ACC112 (cell line): Measurements from ENCODE around the gene TMEM213.

ENCODE experiments used
- H2AFZ ChIP-seq: fragments of 200-600 bp; sonication (generic); one replicate; pipeline ENCODE4 v1.6.0; 2017; ENCODE audit warnings: antibody characterized with exemption, low read length; ENCODE audit not compliant: unreplicated experiment
- H3K27ac ChIP-seq: fragments of 200-600 bp; sonication (generic); 2 replicates; pipeline ENCODE4 v1.5.1; 2014; ENCODE audit warnings: low read depth, mild to moderate bottlenecking, antibody characterized with exemption, low read length, moderate library complexity
- H3K27me3 ChIP-seq: fragments of 200-600 bp; sonication (generic); 2 replicates; pipeline ENCODE4 v1.6.1; 2014; ENCODE audit warnings: mild to moderate bottlenecking, antibody characterized with exemption, low read length, moderate library complexity, mixed read lengths; ENCODE audit not compliant: insufficient read depth
- H3K36me3 ChIP-seq: fragments of 200-600 bp; sonication (generic); 2 replicates; pipeline ENCODE4 v1.6.1; 2016; ENCODE audit warnings: mild to moderate bottlenecking, antibody characterized with exemption, low read length, moderate library complexity, mixed read lengths; ENCODE audit not compliant: insufficient read depth
- H3K4me1 ChIP-seq: fragments of 200-600 bp; sonication (generic); one replicate; pipeline ENCODE4 v1.6.1; 2016; ENCODE audit warnings: low read length, mixed read lengths; ENCODE audit not compliant: insufficient read depth, unreplicated experiment, control insufficient read depth
- H3K4me3 ChIP-seq: fragments of 200-600 bp; sonication (generic); 2 replicates; pipeline ENCODE4 v1.5.1; 2014; ENCODE audit warnings: mild to moderate bottlenecking, low read depth, low read length
- H3K79me2 ChIP-seq: fragments of 200-600 bp; sonication (generic); one replicate; pipeline ENCODE4 v1.6.0; 2016; ENCODE audit warnings: low read length; ENCODE audit not compliant: control insufficient read depth, unreplicated experiment, insufficient read depth

The TMEM213 gene

DNA sequence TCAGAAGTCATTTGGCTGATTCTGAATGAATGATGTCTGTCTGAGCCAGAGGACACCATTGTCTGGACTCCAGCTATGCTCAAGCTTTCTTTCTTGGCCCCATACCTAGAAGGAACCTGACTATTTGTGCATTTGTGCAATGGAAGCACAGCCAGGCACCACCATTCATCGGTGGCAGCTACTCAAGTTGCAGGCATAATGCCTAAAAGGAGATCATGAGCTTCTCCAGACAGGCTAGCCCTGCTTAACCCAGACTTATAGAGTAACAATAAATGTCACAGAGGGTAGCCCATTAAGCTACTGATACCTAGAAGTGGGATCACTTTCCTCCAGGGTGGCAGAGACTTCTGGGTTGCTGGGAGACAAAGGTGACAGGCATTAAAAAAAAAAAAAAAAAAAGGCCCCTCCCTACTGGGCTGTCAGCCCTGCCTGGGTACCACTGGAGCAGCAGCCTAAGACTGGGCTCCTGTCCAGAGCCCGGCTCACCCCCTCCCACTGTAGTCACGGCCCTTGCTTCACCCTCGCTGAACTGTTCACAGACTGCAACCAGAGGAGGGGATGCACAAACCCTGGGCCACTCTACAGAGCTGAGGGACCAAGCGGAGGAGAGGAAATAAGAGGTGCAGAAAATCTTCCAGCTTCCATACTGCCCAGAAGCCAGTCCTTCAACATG, 75.6 kb downstream of the TMEM213 start:
- no peaks in the 10 kb centered on the region for H3K36me3 ChIP-seq
- H3K4me1 ChIP-seq: peaks cover 8% of the 10 kb centered on the region
- H2AFZ ChIP-seq: no peak overlapping the region
- H3K27ac ChIP-seq: no peak overlapping the region
- no peaks in the 10 kb centered on the region for H3K27me3 ChIP-seq
- no peaks in the 10 kb centered on the region for H3K79me2 ChIP-seq
- H3K4me3 ChIP-seq: no peak overlapping the region

- H3K27ac ChIP-seq: no peak overlapping the region
- H3K36me3 ChIP-seq: no peaks in the 10 kb centered on the region
- no peaks in the 10 kb centered on the region for H3K27me3 ChIP-seq
- peaks cover 8% of the 10 kb centered on the region for H3K4me1 ChIP-seq
- no peak overlapping the region for H2AFZ ChIP-seq
- no peaks in the 10 kb centered on the region for H3K79me2 ChIP-seq
- H3K4me3 ChIP-seq: no peak overlapping the region
Measured at GRCh38 chr7:138875794-138876193, 78.0 kb downstream of the TMEM213 start.

DNA sequence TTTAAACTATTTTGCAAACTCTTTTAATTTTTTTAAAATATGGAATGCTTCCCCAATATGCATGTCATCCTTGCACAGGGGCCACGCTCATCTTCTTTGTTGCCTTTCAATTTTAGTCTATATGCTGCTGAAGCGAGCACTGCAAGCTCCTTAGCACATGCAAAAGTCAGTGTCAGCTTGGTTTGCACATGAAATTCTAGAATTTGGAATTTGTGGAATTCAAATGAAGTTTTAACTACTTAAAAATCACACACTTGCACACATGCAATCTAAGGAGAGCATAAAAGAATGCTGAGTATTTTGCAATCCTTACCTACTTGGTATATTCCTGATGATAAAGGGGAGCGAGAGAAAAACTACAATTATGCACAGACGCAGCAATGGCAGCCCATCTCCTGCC, 78.5 kb downstream of the TMEM213 start:
- Histone ChIP-seq H3K4me1 (peaks cover 8% of the 10 kb centered on the region), H3K4me3 (no peak overlapping the region), H3K27me3 (no peaks in the 10 kb centered on the region), H2AFZ (no peak overlapping the region), H3K79me2 (no peaks in the 10 kb centered on the region), H3K36me3 (no peaks in the 10 kb centered on the region), H3K27ac (no peak overlapping the region)

- no peak overlapping the region for H3K27ac ChIP-seq
- H2AFZ ChIP-seq: no peak overlapping the region
- H3K36me3 ChIP-seq: no peaks in the 10 kb centered on the region
- no peak overlapping the region for H3K4me3 ChIP-seq
- no peaks in the 10 kb centered on the region for H3K27me3 ChIP-seq
- peaks cover 5% of the 10 kb centered on the region for H3K4me1 ChIP-seq
- no peaks in the 10 kb centered on the region for H3K79me2 ChIP-seq
Measured at GRCh38 chr7:138878051-138878450, 80.3 kb downstream of the TMEM213 start.

- no peaks in the 10 kb centered on the region for H3K79me2 ChIP-seq
- peaks cover 5% of the 10 kb centered on the region for H3K4me1 ChIP-seq
Measured at GRCh38 chr7:138878856-138879255, 81.1 kb downstream of the TMEM213 start.

DNA sequence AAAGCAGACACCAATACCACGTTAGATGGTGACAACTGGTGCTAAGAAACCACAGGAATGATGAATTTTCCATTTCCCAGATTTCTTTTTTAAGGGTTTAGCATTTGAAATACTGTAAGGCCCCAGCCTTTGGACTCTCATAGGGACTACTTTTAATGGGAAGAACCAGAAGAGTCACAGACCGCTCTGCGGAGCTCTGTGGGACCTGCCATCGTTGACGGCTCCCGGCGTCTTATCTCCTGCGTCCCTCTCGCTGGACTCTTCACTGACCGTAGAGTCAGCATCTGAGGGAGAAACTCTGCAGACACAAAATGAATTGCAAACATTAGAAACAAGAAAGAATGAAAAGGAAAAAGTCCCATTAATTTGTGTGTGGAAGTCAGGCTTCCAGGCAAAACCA, 81.6 kb downstream of the TMEM213 start:
- Histone ChIP-seq H3K36me3 (no peaks in the 10 kb centered on the region), H3K79me2 (no peaks in the 10 kb centered on the region), H3K4me1 (peaks cover 5% of the 10 kb centered on the region), H3K4me3 (no peak overlapping the region), H3K27me3 (no peaks in the 10 kb centered on the region), H2AFZ (no peak overlapping the region), H3K27ac (no peak overlapping the region)

More at GRCh38 chr7:138878856-138879255, 81.1 kb downstream of the TMEM213 start:
- Histone ChIP-seq H3K4me3 (no peak overlapping the region), H3K36me3 (no peaks in the 10 kb centered on the region), H3K27ac (no peak overlapping the region), H2AFZ (no peak overlapping the region), H3K27me3 (no peaks in the 10 kb centered on the region)

GRCh38 chr7:138880881-138881578, 83.2 kb downstream of the TMEM213 start:
- no peaks in the 10 kb centered on the region for H3K27me3 ChIP-seq
- H3K4me3 ChIP-seq: no peak overlapping the region
- H2AFZ ChIP-seq: no peak overlapping the region
- H3K4me1 ChIP-seq: peaks cover 1% of the 10 kb centered on the region
- no peaks in the 10 kb centered on the region for H3K36me3 ChIP-seq
- no peaks in the 10 kb centered on the region for H3K79me2 ChIP-seq
- no peak overlapping the region for H3K27ac ChIP-seq

GRCh38 chr7:138881579-138882188, 83.9 kb downstream of the TMEM213 start:
- Histone ChIP-seq H3K4me1 (no peaks in the 10 kb centered on the region), H3K79me2 (no peaks in the 10 kb centered on the region), H3K36me3 (no peaks in the 10 kb centered on the region), H3K27me3 (no peaks in the 10 kb centered on the region), H3K27ac (no peak overlapping the region), H3K4me3 (no peak overlapping the region), H2AFZ (no peak overlapping the region)

GRCh38 chr7:138882249-138882648, 84.5 kb downstream of the TMEM213 start:
- Histone ChIP-seq H3K27me3 (no peaks in the 10 kb centered on the region), H3K4me1 (no peaks in the 10 kb centered on the region)

DNA sequence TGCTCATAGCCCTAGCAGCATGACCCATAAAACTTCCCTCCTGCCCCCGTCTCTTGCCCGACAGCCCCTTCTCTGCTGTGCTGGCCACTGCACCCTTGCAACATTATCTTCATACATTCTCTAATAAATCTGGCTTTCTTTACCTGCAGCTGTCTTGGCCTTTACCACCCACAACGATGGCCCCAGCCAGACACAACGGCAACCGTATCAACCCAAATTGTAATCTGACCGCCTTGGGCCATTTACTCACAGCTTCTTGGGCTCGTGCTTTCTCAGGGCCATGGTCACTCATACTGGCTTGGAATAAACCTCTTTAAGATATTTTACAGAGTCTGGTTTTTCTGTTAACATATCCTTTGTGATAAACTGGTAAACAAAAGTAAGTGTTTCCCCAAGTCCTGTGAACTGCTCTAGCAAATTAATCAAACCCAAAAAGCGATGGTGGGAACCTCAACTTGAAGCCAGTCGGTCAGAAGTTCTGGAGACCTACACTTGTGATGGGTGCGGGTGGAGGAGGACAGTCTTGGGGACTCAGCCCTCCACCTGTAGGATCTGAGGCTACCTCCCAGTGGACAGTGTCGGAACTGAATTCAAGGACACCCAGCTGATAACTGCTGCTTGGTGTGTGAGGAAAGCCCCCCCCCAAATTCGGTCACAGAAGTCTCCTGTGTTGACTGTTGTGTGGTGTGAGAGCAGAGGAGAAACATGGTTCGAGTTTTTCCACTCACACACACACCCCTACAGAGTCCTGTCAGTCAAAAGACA, 87.8 kb downstream of the TMEM213 start:
- peaks cover 4% of the 10 kb centered on the region for H3K4me1 ChIP-seq
- H3K27me3 ChIP-seq: no peaks in the 10 kb centered on the region
- no peak overlapping the region for H3K4me3 ChIP-seq
- H3K79me2 ChIP-seq: no peaks in the 10 kb centered on the region
- H3K27ac ChIP-seq: no peak overlapping the region
- no peaks in the 10 kb centered on the region for H3K36me3 ChIP-seq
- H2AFZ ChIP-seq: no peak overlapping the region

More at GRCh38 chr7:138882249-138882648, 84.5 kb downstream of the TMEM213 start:
- Histone ChIP-seq H3K4me3 (no peak overlapping the region), H3K79me2 (no peaks in the 10 kb centered on the region), H3K36me3 (no peaks in the 10 kb centered on the region), H2AFZ (no peak overlapping the region), H3K27ac (no peak overlapping the region)
